GM03348 (cell line): ENCODE measurements around the gene PSMA5.
"Not testable (repeated sequence)": the region's sequence is repeated elsewhere in the genome, so short reads cannot be mapped to it uniquely, and the experiment has no call there.

Experiments
- DNase-seq: peaks from one replicate; pipeline ENCODE4 v3.0.0; 2012; ENCODE audit warnings: low spot score

The PSMA5 gene

DNA sequence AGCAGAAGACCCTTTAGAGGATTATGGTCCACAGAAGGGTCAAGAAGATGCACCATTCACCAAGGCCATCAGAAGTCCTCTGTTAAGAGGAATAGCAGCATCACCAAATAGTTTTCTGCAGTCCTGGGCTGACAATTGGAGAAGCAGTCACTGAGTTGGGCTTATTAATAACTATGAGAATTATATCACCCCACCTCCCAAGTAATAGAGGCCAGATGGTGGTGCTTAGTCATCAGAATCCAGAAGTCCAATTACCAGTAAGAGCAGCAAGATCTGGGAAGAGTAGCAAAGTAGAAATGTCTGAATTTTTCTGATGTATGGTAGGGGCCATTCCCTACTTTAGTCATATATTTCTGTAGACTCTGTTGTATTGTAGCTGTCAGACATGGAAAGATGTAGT is 6.1 kb upstream of the PSMA5 start:
- DNase-seq, result peak; percentile 67

DNA sequence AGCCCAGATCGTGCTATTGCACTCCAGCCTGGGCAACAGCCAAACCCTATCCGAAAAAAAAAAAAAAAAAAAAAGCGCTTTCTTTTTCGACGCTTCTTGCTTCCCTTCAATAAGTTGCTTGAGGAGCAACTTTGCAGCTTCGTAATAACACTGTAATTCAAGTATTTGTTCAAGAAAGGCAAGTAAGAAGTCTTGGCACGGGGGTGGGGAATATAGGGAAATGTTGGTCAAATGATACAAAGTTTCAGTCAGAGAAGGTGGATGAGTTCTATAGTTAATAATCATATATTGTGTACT is 871 bp upstream of the PSMA5 start:
- no peak for DNase-seq

DNA sequence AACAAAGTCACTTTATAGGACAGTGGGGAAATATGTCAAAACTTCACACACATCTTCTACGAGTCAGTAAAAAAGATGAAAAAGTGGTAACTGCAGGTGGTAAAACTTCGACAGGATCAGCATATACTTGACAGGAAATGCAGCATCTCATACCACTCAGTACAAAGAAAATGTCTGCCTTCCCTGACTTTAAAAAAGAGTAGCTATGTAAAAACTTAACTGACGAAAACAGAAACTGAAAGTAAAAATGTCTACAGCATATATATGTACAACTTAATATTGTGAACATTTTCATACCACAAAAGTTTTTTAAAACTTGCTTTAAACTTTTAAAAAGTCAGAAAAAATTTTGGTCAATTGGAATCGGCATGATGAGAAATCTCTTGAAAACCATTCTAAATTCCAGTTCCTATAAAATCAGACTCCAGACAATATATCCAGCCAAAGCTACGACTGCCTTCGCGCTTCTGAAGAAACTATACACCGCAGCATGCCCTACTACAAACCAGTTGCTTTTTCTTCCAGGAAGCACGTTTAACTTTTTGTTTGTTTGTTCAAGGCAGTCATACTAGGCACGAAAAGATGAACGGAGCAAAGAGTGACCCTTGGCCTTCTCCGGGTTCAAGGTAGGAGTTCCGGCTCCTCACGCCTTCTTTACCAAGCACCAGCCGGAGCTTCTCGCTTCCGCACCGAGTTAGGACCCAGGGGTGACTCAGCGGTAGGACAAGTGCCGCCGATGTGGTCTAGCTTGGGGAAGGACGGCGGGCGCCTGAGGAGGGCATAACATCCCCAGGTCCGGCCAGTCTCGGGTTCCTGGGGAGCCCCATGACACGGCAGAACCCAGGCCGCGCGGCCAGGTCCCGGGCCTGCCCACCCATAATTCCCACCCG is 612 bp downstream of the PSMA5 start:
- DNase-seq, result peak; percentile 58

DNA sequence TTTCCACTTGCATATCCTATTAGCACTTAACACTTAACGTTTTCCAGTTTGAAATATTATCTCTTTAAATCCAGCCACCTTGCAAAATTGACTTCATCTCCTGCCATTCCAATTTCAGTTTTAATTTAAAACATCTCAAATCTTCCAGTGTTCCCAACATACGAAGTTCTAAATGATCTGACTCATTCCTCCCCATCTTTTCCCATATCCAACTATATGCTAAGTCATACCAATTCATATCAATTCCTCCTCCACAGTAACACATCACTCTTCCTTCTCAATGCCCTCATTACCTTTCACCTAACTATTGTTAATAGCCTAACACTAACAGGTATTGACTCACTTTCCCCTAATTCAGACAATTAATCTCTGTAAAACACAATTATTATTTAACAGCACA is 2.8 kb downstream of the PSMA5 start:
- DNase-seq, result no peak

DNA sequence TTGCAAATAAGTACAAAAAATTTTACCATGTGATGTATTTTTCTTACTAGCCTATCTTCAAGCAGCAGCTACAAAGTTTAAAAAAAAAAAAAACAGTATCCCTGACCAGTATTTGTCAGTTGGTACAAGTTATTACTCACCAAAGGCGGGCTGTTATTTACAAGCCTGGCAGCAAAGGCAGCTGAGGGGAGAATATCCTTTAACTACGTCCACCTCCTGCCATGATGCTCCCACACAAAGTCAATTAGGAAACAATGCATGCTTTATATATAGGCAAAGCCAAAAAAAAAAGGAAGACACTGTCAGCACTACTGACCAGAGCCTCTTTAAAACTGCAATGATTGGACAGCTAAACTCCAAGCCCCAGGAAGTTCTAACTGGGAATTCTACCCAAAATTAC is 13.7 kb downstream of the PSMA5 start:
- no peak for DNase-seq

DNA sequence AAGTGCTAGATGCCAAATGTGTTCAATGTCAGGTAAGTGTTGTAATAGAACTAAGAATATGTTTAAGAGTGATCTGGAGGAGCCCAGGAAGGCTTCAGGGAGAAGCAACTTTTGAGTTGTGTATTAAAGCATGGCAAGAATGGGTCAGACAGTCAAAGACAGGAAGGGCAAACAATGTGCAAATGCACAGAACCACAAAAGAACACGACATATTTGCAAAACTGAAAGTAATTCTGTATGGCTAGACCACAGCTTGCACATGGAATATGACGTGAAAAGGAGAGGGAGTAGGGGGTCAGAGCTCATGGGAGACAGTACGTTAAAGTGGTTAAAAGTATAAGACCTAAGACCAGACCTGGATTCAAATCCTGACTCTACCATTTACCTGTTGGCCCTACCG is 21.4 kb downstream of the PSMA5 start:
- DNase-seq, result no peak

DNA sequence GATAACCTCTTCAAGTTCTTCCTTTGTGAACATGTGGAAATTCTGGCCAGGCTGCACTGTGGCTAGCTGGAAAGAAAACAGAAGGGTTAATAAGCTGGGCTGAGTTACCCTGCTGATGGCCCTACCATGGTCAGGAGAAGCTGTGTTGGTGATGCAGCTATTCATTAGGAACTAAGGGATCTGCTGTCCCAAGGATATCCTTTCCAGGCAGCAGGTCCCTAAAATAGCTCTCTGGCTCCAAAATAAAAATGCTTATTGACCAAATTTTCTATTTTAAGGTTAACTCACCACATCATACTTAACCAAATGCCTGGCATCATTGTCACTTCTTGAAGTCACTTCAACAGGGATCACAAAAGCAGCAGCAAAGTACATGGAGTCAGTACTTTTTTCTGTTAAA is 24.2 kb downstream of the PSMA5 start:
- DNase-seq, result no peak

DNA sequence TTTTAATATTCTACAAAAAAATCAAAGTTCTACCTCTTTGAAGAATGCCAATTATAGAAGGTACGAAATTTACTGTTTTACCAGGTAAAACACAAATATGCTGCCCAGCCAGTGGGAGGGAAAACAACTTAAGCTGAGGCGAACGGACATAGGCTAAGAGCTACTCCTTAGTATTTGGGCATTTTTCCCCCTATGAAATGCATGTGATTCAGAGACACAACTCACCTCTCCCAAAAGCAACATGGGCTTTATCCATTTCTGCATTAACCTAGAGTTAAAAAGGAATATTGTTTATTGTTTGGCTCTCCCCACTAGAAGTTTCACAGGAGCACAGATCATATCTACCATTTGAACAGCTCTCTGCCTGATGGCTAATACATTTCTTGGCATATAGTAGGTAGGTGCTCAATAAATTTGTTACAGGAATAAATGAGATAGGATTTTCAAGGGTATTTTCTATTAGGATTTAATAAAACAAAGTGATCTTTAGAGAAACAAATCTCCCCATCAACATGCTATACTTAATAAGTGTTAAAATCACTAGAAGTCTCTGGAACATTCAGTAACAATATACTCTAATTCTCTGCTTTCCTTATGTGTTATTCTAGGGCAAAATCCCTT is 26.1 kb downstream of the PSMA5 start:
- DNase-seq, result no peak

DNA sequence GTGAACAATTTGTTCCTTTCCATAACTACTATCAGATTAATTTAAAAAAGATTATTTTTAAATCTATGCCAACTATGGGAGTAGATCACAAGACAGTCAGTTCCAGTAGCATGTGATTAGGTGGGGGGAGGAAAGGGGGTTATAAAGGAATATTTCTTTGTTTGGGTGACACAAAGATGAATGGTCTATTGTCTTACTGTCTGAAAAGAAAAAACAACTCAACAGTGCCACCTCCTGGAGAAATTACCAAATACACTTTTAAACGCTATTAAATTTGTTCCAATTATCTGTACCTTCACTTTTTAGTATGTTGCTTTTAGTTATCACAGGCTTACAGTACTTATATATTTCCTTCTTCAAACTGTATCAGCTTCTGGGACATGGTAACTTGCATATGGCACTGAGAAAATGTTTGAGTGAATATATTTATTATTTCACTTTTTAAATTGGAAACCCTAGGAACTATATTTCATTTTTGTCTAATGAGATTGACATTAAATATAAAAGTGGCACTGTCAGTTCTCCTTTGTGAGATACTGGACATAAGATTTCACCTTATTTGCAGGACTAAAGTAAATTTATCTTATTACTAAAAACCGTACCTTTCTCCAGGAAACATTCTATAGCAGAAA is 26.8 kb downstream of the PSMA5 start:
- peak; percentile 49 for DNase-seq

DNA sequence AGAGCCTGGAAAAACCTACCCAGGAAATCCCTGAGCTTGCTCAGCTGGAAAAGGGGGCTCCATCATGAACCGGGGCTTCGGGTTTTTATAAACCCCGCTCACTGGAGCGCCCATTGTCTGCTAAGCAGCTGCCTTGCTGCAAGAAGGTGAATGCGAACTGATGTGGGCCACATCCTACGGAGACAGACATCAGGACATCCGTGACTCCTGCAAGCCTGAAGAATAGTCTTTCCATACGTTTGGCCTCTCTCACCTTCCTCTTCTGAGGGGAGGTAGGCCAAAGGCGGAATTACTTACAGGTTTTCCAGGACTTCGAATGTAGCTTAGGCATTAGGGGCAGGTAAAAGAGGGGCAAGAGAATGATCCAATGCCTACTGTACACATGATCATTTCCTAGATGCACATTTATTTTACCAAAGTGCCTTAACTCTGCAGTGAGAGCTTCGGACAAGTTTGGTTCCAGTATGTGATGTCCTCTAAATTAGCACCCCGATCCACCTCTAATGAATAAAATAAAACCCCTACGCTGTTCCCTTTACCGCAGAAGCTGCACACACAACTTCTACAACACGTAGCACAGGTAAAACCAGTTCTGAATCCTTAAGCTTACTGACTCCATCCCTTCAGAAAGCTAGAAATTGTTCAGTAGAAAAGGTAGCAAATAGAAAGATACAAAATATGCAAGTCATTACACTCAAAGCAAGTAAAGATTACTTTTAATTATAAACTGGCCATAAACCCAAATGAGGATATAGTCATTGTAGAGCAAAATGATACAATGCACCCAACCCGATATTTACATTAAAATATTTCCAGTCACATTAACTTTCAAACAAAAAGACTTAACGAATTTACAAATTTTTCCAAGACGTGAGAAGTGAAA is 27.7 kb downstream of the PSMA5 start:
- no peak for DNase-seq

DNA sequence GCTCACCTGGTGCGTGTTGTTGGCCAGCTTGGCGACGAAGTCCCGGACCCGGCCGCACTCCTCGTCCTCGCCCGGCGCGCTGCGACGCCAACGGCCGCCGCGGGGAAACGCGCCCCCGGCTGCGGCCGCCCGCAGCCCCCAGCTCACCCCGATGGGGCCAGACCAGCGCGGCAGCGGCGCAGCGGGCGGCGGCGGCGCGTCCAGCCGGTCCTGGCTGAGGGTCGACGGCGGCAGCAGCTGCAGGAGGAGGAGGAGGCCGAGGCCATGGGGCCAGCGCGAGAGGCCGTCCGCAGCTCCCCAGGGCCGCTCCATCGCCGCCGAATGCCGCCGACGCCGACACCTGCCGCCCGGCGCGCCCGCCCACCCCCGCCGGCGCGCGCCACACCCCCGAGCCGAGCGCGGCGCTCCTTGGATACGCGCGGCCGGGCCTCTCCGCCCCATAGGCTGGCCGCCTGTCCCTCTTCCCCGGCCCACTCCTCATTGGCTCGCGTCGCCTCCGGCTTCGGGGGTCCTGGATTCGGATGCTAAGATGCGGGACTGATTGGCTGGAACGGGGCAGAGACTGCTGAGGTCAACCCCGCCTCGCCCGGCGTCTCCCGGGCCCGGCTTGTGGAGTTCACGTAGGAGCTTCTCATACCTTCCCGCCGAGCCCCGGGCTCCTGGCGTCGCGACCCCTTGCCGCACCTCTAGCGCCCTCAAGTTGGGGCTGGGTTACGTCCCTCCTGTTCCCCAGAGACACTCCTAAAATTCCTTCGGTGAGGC is 28.5 kb downstream of the PSMA5 start, which contains the start of gene SORT1:
SORT1 (minus strand) TSS at position 338 of the 762 bp plus-strand sequence; CDS start at position 312, 26 bp downstream.
- peak; percentile 94 for DNase-seq

DNA sequence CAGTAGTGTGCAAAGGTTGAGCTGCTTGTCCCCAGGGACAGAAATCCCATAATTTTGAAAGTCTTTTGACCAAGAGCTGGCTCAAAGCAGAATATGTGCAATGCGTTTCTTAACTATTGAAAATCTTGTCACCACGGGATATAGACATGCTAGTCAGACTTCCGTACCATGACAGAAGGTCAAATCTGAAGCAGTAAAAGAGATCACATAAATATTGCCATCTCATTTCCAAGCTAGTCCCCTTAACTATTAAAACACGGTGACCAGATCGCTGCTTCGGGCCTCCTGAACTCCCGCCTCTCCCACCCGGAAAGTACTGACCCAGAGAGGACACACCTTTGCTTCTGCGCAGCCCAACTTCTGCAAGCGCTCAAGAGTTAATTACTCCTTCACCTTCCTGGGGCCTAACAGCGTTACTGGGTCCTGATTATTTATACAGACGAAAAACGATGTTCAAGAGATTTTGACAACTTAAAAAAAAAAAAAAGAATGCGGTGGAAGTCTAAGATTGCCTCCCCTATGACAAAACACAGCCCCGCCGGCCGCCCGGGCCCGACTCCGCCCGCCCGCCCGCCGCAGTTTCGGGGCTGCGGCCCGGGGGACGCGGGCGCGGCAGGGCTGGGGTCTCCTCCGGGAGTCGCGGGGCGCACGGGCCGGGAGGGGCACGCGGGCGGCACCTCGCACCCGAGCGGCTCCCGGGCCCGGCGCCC is 29.2 kb downstream of the PSMA5 start:
- peak; percentile 34 for DNase-seq

DNA sequence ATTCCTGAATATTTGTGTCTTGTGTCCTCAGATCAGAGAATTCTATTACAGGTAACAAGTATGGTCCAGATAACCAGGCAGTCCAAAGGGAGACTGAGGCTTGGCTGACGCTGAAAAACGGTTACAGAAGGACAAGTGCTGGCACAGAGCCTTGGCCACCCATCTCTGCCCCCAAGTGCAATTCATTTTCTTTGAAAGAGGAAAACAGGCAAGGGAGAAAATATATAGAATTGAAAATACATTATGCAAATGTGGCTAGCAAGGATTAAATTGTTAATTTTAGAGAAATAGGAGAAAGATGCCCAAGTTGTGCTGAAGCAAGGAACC is 29.8 kb downstream of the PSMA5 start:
- no peak for DNase-seq

DNA sequence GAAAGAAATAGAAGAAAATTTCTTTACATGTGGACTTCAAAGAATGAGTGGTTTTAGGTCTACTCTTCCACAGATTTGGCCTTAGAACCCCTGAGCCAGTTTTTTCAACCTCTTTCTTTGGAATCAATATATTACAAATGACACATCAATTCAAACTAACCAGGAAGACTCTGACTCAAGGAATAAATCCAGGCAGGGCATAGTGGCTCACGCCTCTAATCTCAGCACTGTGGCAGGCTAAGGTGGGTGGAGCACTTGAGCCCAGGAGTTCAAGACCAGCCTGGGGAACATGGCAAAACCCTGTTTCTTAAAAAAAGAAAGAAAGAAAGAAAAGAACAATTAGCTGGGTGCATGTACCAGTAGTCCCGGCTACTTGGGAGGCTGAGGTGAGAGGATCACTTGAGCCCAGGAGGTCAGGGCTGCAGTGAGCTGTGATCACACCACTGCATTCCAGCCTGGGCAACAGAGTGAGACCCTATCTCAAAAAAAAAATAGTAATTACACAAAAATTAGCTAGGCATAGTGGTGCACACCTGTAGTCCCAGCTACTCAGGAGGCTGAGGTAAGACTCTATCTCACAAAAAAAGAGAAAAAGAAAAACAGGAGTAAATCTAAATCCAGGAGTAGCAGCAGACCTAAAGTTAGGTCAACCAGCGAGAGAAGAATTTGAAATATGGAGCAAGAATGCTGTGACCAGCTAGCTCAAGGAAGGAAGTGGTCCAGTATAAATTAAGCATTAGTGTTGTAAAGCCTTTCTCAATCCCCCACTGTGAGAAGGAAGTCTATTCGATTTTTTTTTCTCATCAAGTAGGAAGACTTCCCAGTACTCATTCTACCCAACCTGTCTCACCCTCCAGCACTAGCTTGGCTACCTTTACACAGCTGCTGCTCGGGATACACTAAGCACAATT is 30.4 kb downstream of the PSMA5 start:
- DNase-seq, result peak; percentile 43

DNA sequence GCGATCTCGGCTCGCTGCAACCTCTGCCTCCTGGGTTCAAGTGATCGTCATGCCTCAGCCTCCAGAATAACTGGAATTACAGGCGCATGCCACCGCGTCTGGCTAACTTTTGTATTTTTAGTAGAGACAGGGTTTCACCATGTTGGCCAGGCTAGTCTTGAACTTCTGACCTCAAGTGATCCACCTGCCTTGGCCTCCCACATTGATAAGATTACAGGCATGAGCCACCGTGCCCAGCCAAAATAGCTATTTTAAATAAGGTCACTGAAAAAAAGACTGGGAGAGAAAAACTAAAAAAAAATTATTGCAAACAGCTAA is 31.0 kb downstream of the PSMA5 start:
- not testable (repeated sequence) for DNase-seq

DNA sequence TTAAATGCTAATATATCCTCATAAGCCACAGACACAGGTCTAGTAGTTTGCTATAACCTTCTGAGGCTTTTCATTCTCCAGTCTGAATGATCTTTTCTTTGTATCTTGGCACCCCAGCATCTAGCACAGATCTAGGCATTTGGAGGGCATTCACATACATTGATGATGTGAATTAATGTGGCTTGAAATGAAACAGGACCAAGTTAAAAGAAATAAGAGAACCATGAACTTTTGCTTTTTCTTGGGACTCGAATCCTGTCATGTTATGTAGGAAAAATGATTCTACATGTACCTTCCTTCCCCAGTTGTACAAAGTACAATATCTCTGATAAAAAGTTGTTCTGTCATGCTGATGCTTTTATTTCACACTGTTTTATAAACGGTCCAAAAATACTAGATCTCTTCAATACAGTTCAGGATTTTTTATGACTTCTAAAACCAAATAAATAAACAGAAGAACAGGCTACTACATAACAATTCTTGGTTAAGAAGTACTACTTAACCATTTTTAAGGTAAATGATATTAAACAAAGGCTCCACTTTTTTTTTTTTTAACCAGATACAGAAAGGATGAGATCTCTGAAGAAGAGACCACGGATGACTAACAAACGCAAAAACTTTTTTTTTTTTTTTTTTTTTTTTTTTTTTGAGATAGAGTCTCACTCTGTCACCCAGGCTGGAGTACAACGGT is 31.5 kb downstream of the PSMA5 start:
- DNase-seq, result no peak

DNA sequence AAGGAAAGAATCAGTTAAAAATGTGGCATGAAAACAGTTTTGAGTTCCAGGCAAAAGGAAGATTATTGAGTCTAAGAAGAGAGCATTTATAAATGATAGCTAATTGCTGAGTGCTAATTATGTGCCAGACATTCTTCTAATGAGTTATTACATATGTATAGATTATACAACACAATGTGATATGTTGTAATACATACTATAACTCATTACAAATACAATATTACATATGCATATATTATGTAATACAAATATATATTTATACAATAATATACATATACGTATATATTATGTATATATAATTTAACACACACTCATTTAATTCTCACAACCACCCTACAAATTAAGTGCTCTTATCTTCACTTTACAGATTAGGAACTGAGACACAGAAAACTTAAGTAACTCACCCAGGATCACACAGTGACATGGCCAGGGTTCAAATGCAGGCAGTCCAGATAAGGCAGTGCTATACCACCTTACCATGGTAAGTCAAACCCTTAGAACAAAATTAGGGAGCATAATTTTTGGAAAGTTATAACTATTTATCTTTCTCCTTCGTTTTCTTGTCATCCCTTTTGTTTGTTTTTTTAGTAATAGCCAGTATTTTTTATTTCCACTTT is 32.5 kb downstream of the PSMA5 start:
- DNase-seq, result no peak

DNA sequence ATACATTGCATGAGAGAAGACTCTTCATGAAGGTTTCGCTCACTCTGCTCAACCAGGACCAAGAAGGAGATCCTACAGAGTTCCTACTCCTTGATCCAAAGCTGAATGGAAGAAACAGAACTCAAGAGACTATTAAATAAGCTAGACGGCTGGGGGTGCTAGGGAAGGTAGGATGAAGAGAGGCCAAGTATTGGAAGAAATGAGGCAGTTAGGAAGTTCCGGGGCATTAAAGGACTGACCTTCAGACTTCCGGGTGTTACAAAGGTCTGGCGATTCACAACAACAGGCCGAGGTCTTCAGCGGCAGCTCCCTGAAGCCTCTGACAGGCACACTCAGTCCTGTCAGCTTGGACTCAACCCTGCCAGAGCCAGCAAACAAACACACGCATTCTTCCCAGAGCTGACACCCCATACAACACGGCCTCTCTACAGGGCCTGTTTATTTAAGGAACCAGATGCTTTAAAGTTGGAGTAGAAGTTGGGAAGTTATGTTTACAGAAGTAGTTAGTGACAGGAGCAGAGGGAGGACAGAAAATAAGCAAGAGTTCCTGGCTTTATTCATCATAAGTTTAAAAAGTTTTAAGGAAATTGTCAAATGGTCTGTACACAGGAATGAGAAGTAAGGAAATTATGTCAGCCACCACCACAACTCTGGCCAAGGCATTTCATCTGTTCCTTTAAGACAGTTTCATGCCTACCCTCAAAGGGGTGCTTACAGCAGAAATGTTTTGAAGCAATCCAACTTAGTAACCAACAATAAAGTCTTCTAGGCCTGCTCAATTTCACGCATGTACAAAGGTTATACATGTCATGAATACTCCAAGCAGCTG is 33.2 kb downstream of the PSMA5 start:
- DNase-seq, result peak; percentile 15
